22Rv1 (cell line): Measurements from ENCODE around the gene C20orf144.

Experiments used
- CTCF ChIP-seq: fragments of 450-650 bp; IDR thresholded peaks from 2 replicates; pipeline ENCODE4 v1.5.1; 2017; ENCODE audit warnings: mild to moderate bottlenecking
- ZFX ChIP-seq: fragments of 450-650 bp; IDR thresholded peaks from 2 replicates; pipeline ENCODE4 v1.6.1; 2017; ENCODE audit warnings: antibody characterized with exemption, borderline replicate concordance

- TF ChIP-seq CTCF, result no peak
- TF ChIP-seq ZFX, result no peak
These were observed 45.5 kb downstream of the C20orf144 start for GRCh38 chr20:33707668-33708067.
